ENCODE measurements around the gene PROX2.

DNA sequence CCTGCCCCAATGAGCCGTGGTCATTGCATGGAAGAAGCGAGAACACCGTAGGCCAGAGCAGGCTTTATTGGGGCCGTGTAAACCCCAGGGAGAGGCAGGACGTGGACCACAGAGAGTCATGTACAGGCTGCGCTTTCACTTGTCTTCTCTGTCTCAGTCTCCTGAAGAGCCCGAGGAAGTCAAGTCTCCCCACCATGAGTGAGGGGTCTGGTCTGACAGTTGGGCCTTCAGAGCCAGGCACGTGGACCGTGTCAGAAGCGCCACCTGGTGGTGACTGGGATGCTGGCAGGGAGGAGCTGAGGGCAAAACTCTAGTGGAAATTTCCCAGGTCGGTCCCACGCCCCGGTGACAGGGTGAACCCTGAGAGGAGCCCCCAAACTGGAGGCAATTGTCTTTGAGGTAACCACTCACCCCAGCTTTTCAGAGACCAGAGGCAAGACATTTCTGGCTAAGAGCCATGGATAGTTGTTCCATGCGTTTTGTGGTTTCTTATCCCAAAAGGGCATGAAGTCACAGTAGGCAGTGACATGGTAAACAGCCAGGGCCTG is 29.7 kb upstream of the PROX2 start:
- no peak for TF ChIP-seq EZH2 (IDR thresholded peaks at IDR 0.05; ENCODE audit: insufficient read depth, poor library complexity, severe bottlenecking)
- TF ChIP-seq EZH2phosphoT487 (IDR thresholded peaks at IDR 0.05; ENCODE audit: insufficient read depth, low read depth) = no peak

Data from GM23248 (cell line).